Measurements from ENCODE around the gene RETSAT. TPM values are rescaled to one million over a fixed set of nuclear protein-coding genes. Genes with fewer than 3 reads are reported as not detected.
A peak's percentile ranks its signal among the peaks of the same experiment; 100 is the strongest.

Gene RETSAT
- total and polyA plus RNA-seq, 2 of the 13 experiments (the other 11 are each of a cell fraction or from before 2014, with no cell fraction given): 46.7 to 61.0 TPM

GRCh38 chr2:85354286-85355072 is at the start of gene RETSAT, which contains the start of gene ELMOD3 (continued):
- TF ChIP-seq, protein P1, sequence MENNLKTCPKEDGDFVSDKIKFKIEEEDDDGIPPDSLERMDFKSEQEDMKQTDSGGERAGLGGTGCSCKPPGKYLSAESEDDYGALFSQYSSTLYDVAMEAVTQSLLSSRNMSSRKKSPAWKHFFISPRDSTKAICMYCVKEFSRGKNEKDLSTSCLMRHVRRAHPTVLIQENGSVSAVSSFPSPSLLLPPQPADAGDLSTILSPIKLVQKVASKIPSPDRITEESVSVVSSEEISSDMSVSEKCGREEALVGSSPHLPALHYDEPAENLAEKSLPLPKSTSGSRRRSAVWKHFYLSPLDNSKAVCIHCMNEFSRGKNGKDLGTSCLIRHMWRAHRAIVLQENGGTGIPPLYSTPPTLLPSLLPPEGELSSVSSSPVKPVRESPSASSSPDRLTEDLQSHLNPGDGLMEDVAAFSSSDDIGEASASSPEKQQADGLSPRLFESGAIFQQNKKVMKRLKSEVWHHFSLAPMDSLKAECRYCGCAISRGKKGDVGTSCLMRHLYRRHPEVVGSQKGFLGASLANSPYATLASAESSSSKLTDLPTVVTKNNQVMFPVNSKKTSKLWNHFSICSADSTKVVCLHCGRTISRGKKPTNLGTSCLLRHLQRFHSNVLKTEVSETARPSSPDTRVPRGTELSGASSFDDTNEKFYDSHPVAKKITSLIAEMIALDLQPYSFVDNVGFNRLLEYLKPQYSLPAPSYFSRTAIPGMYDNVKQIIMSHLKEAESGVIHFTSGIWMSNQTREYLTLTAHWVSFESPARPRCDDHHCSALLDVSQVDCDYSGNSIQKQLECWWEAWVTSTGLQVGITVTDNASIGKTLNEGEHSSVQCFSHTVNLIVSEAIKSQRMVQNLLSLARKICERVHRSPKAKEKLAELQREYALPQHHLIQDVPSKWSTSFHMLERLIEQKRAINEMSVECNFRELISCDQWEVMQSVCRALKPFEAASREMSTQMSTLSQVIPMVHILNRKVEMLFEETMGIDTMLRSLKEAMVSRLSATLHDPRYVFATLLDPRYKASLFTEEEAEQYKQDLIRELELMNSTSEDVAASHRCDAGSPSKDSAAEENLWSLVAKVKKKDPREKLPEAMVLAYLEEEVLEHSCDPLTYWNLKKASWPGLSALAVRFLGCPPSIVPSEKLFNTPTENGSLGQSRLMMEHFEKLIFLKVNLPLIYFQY (CRISPR knock-in tag; IDR thresholded peaks at IDR 0.05; ENCODE audit: borderline replicate concordance): peak; percentile 95; the same call in 1 of the 2 replicates
- no peak for TF ChIP-seq ZNF282 (IDR thresholded peaks at IDR 0.05; ENCODE audit: partially characterized antibody)
- no peak for TF ChIP-seq ZNF512B (CRISPR knock-in tag; IDR thresholded peaks at IDR 0.05; ENCODE audit: borderline replicate concordance)
- peak; percentile 78 for TF ChIP-seq FOXJ3 (CRISPR knock-in tag; IDR thresholded peaks at IDR 0.05; ENCODE audit: borderline replicate concordance)
- TF ChIP-seq SCMH1 (CRISPR knock-in tag; IDR thresholded peaks at IDR 0.05; ENCODE audit: borderline replicate concordance): no peak
- TF ChIP-seq TAF1 (CRISPR knock-in tag; IDR thresholded peaks at IDR 0.05): peak; percentile 100
- TF ChIP-seq, protein P2, sequence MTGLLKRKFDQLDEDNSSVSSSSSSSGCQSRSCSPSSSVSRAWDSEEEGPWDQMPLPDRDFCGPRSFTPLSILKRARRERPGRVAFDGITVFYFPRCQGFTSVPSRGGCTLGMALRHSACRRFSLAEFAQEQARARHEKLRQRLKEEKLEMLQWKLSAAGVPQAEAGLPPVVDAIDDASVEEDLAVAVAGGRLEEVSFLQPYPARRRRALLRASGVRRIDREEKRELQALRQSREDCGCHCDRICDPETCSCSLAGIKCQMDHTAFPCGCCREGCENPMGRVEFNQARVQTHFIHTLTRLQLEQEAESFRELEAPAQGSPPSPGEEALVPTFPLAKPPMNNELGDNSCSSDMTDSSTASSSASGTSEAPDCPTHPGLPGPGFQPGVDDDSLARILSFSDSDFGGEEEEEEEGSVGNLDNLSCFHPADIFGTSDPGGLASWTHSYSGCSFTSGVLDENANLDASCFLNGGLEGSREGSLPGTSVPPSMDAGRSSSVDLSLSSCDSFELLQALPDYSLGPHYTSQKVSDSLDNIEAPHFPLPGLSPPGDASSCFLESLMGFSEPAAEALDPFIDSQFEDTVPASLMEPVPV (CRISPR knock-in tag; IDR thresholded peaks at IDR 0.05): peak; percentile 86
- peak; percentile 16; the same call in 1 of the 2 replicates for TF ChIP-seq ZNF816 (CRISPR knock-in tag; IDR thresholded peaks at IDR 0.05; ENCODE audit: borderline replicate concordance)
- TF ChIP-seq CEBPZ (IDR thresholded peaks at IDR 0.05; ENCODE audit: low read length): no peak
- TF ChIP-seq ZZZ3 (CRISPR knock-in tag; IDR thresholded peaks at IDR 0.05; ENCODE audit: borderline replicate concordance): peak; percentile 95; the same call in 1 of the 2 replicates
- TF ChIP-seq TBL1XR1 (IDR thresholded peaks at IDR 0.05; ENCODE audit: borderline replicate concordance, low read length, partially characterized antibody): no peak
- TF ChIP-seq, protein P3, sequence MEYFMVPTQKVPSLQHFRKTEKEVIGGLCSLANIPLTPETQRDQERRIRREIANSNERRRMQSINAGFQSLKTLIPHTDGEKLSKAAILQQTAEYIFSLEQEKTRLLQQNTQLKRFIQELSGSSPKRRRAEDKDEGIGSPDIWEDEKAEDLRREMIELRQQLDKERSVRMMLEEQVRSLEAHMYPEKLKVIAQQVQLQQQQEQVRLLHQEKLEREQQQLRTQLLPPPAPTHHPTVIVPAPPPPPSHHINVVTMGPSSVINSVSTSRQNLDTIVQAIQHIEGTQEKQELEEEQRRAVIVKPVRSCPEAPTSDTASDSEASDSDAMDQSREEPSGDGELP (IDR thresholded peaks at IDR 0.05; ENCODE audit: borderline replicate concordance, low read depth): peak; percentile 77; the same call in 1 of the 2 replicates
- peak; percentile 80; the same call in 1 of the 2 replicates for TF ChIP-seq ZNF569 (CRISPR knock-in tag; IDR thresholded peaks at IDR 0.05; ENCODE audit: borderline replicate concordance)
- no peak for TF ChIP-seq ZNF354B (CRISPR knock-in tag; IDR thresholded peaks at IDR 0.05)

All from HepG2 (cell line).